A549 treated with DMSO at 1 μM for 4 hours (cell line): ENCODE measurements around the gene RNF182. TPM values are rescaled to one million over a fixed set of nuclear protein-coding genes. Genes with fewer than 3 reads are reported as not detected.

ENCODE experiments used
- total RNA-seq: library from RNA; stranded (reverse); fragments of 200-300 nt; extraction: Qiagen RNA extraction; gene quantifications from 5 replicates; pipeline ENCODE4 v1.2.3, GENCODE V29; 2022; ENCODE audit warnings: low read depth

The RNF182 gene
- total RNA-seq: 2.9 to 4.0 TPM (median 3.4 TPM) in 5 replicates

GRCh38 chr6:13924949-13925881, at the start of gene RNF182:
Gene RNF182, plus strand, starts transcription at chr6:13924952. Its CDS starts 52,168 bp downstream, at chr6:13977120.

Other genes with a start within 250 kb of the RNF182 start
- 11.8 to 16.5 TPM (median 14.4 TPM) in 5 replicates for gene RANBP9, start 213.1 kb upstream of the RNF182 start, total RNA-seq
- gene MCUR1, start 110.4 kb upstream of the RNF182 start, total RNA-seq: 8.4 to 15.7 TPM (median 14.3 TPM) in 5 replicates
- 1.9 to 3.3 TPM (median 2.3 TPM) in 5 replicates for gene CD83, start 192.8 kb downstream of the RNF182 start, total RNA-seq